NB4 (cell line): Measurements from ENCODE around the gene LOX.

Experiments used
- DNase-seq: peaks from one replicate; pipeline ENCODE4 v3.0.0; 2010; ENCODE audit warnings: low read depth
- H3K4me3 ChIP-seq: one replicate; pipeline ENCODE4 v1.5.1; 2011; ENCODE audit warnings: mild to moderate bottlenecking, low read depth, low read length, moderate library complexity
- CTCF ChIP-seq: IDR thresholded peaks from one replicate; pipeline ENCODE4 v1.5.1; 2012; ENCODE audit warnings: low read depth, low read length
- MAX ChIP-seq: IDR thresholded peaks from 2 replicates; pipeline ENCODE4 v1.6.1; 2011; ENCODE audit warnings: low read depth, low read length
- MYC ChIP-seq: IDR thresholded peaks from 2 replicates; pipeline ENCODE4 v1.6.1; 2011; ENCODE audit warnings: low read depth, low read length
- POLR2A ChIP-seq: IDR thresholded peaks from 2 replicates; pipeline ENCODE4 v1.6.1; 2011; ENCODE audit warnings: mild to moderate bottlenecking; ENCODE audit not compliant: insufficient read length; ENCODE audit errors: extremely low read depth

The LOX gene

GRCh38 chr5:122015471-122015870 is 62.6 kb downstream of the LOX start:
- H3K4me3 ChIP-seq: no peak overlapping the region
- TF ChIP-seq MAX (no peak), POLR2A (no peak), CTCF (no peak), MYC (no peak)
- DNase-seq: no peak

- H3K4me3 ChIP-seq: no peak overlapping the region
- peak; percentile 4 for DNase-seq
- TF ChIP-seq MYC: no peak
- no peak for TF ChIP-seq MAX
- TF ChIP-seq POLR2A: no peak
- no peak for TF ChIP-seq CTCF
Observed at GRCh38 chr5:122014236-122014935, 63.7 kb downstream of the LOX start.
